Measurements from ENCODE around the gene NFATC3.
"Not testable (repeated sequence)": the region's sequence is repeated elsewhere in the genome, so short reads cannot be mapped to it uniquely, and the experiment has no call there.

Gene NFATC3

DNA sequence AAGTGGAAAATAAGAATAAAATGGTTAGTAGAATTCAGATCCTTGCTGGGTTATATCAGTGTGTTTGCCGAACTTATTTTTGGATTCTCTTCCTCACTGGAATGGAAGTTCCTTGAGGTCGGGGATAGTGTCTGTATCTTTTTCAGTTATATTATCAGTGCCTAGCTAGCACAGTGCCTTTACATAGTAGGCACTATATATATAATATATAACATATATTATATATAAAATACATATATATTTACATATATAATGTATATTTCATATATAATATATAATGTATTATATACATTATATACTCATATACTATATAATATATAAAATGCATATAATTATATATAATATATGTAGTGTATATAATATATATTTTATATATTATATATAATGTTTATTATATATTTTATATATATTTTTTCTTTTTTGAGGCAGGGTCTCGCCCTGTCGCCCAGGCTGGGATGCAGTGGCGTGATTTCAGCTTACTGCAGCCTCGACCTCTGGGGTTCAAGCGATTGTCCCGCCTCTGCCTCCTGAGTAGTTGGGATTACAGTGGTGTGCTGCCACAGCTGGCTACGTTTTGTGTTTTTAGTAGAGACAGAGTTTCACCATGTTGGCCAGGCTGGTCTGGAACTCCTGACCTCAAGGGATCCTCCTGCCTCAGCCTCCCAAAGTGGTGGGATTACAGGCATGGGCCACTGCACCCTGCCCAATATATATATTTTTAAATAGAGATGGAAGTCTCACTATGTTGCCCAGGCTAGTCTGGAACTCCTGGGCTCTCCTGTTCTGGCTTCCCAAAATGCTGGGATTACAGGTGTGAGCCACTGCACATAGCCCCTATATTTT is 3.2 kb downstream of the NFATC3 start:
- no peak for DNase-seq (ENCODE audit: low spot score)

DNA sequence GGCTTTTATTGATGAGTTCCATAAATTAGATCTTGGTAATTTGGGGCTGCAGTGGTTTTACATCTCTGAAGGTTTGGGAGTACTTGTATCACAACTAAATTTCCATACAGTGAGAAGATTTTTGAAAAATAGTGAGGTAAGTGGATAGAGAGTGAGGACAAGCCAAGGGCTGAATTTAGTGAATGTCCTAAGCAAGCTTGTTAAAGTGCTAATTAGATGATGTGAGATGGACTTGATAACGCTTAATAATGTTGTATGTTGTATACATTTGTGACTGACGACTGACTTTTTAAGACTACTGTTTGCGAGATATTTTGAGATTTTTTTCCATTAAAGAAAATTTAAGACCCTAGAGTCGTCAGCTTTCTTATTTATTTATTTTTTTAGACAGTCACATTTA is 3.9 kb downstream of the NFATC3 start:
- DNase-seq (ENCODE audit: low spot score): no peak

DNA sequence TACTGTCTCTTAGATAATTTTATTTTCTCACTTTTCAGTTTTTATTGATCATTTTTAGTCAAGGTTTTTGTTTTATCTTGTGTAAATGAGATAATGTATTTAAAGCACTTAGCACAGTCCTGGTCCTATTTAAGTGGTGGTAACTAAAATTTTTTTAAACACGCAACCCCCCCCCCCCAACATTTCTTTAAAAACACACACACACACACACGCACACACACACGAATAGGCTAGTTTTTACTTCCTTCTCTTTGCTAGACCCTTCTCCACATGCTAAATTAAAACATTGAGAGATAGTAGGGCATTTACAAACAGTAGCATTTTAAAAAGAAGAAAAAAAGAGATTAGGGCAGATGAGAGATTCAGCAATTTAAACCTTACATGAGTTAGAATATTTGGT is 5.0 kb downstream of the NFATC3 start:
- no peak for DNase-seq (ENCODE audit: low spot score)

DNA sequence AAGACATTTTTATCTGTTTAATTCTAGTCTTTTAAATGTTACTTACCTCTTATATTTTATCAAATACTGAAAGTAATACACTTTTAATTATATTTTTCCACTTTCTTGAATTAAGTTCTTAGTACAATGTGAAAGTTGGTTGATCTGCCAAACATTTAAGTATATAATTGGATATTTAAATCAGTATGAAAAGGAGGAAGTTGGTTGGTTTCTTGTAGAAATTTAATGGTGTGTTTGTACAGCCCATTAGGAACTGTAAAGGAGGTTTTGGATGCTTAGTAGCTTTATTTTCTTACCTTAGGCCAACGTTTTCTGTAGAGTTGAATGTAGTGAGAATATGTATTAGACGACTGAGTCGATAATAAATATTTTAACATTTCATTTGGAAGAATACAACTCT is 5.4 kb downstream of the NFATC3 start:
- no peak for DNase-seq (ENCODE audit: low spot score)

DNA sequence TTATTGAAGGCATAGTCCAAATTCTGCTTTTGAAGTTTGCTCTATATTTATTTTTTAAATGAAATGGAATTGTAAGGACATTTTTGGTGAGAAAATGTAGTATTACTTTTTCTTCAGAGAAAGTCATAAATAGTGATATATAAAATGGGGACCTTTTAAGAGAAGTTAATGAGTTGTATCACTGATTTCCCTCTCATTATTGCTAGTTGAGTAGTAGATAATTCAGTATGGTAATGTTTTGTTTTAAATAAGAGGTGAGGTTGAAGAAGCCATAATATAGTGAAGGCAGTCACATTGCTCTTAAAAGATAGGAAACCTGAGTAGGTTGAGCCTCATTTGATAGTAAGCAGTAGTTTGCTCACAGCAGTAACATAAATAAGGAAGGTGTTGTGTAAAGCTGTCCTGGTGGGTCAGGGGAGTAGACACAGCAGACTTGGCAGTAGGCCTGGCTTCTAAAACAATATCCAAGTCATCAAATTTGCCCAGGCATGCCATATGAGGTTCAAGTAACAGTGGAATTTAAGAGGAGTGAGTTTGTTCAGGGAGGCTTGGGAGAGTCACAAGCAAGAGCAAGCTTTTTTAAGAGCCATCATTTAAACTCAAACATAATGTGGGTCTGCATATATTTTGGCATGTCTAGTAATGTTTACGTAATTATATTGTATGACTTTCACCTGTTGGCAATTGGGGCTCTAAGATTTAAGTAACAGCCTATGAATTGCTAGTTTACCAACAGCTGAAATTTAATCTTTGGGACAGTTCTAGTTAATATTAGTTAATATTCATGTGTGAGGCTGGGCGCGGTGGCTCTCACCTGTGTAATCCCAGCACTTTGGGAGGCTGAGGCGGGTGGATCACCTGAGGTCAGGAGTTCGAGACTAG is 6.5 kb downstream of the NFATC3 start:
- no peak for DNase-seq (ENCODE audit: low spot score)

DNA sequence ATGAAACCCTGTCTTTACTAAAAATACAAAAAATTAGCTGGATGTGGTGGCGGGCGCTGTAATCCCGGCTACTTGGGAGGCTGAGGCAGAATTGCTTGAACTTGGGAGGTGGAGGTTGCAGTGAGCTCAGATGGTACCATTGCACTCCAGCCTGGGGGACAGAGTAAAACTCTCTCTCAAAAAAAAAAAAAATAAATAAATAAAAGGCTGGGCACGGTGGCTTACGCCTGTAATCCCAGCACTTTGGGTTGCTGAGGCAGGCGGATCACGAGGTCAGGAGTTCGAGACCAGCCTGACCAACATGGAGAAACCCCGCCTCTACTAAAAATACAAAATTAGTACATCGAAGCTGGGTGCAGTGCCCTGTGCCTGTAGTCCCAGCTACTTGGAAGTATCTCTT is 7.1 kb downstream of the NFATC3 start:
- not testable (repeated sequence) for DNase-seq (ENCODE audit: low spot score)

DNA sequence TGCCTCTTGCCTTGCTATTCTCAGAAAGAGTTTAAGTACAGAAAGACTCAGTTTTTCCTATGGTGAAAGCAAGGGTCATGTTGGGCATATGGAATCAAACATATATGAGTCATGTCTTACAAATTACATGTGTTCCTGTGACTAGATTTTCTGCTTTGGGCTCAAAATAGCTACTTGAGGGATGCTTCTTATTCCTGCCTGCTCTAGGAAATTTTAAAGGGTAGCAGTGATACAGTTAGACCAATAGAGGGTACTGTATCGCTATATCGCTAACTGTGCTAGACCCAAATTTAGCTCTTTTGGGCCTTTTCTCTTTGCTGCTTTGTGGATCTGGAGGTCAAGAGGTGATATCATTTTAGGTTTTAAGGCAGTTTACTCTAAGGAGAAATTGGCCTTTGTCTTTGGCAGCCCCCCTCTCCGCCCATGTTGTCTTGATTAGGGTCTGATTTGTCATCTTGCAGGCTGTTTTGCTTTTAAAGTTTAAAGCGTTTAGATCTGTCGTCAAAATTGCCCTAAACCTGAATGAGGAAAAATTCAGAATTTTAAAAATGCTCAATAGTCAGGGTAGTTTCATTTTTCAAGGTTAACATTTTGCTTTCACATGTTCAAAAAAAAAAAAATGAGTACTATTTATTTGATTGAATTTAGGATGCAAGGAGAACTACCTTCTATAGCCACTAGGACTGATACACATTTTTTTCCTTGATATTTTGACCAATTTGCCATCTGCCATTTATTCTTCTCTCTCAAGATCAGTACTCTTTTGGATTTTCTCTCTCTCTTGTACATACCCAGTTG is 8.8 kb downstream of the NFATC3 start:
- DNase-seq (ENCODE audit: low spot score): no peak

DNA sequence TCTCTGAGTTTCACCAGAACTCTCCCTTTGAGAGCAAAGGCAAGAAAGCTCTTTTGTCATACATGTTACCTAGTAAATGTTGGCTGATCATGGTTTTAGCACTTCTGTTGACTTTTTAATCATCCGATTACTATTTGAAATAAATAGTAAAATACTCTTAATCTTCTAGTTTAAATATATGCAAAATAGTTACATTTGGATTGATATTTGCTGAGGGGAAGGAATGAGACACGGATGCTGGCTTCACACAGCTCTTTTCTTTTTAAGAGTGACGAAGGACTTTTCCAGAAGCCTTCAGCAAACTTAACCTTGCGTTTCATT is 9.4 kb downstream of the NFATC3 start:
- no peak for DNase-seq (ENCODE audit: low spot score)

DNA sequence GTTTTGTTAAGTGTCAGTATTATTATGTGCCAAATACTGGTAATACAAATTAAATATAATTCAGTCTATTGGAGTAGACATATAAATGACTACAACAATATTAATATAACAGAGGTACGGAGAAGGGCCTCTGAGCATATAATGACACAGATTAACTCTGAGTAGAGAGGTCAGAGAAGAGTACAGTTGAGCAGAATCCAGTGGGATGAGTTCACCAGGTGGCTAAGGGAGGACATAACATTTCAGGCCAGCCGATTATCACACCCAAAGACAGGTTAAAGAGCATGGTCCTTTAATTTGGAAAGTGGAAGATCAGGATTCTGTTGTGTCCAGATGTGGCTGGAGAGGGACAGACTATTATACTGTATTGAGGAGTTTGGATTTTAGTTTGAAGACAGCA is 11.3 kb downstream of the NFATC3 start:
- DNase-seq (ENCODE audit: low spot score): no peak

DNA sequence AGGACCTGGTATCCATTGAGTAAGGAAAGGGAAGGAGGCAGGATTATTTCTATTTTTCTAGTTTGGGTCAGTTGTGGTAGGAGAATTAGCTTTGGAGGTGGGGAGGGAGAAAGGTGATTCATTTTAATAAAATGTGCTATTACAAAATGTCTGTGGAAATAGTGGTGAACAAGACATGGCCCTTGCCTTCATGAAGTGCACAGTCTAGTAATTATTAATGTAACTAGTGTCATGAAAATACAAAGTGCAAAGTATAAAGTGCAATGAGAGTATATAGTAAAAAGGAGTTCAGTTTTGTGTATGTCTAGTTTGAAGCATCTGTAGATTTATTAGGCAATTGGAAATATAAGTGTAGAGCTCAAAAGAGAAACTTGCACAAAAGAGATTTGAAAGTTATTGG is 11.9 kb downstream of the NFATC3 start:
- no peak for DNase-seq (ENCODE audit: low spot score)

DNA sequence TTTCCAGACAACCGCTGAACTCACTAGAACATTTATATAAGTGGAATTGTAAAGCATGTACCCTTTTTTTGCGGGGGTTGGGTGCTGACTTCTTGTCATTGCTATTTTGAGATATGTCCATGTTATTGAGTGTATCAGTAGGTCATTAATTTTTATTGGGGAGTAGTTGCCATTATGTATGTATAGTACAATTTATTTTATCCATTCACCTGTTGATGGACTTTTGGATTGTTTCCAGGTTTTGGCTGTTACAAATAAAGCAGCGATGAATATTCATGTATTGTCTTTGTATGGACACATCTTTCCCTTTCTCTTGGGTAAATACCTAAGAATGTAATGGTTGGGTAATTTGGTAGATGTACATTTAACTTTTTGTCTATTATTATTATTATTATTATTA is 12.7 kb downstream of the NFATC3 start:
- DNase-seq (ENCODE audit: low spot score): no peak

DNA sequence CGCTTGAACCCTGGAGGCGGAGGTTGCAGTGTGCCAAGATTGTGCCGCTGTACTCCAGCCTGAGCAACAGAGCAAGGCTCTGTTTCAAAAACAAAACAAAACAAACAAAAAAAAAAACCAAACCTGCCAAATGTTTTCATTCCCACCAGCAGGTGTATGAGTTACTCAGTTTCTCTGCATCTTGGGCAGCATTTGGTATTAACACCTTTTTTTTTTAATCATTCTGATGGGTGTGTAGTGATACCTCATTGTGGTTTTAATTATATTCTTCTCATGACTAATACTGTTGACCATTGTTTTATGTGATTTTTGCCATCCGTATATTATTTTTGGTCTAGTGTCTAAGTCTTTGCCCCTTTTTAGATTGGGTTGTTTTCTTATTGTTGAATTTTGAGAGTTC is 15.3 kb downstream of the NFATC3 start:
- DNase-seq (ENCODE audit: low spot score): no peak

DNA sequence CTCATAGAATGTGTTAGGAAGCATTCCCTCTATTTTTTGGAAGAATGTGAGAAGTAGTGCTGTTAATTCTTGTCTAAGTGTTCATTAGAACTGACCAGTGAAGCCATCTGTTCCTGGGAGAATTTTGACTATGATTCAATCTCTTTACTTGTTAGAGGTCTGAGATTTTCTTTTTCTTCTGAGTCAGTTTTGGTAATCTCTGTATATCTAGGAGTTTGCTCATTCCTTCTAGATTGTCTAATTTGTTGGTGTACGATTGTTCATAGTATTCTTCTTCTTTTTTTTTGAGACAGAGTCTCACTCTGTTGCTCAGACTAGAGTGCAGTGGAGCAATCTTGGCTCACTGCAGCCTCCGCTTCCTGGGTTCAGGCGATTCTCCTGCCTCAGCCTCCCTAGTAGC is 20.4 kb downstream of the NFATC3 start:
- no peak for DNase-seq (ENCODE audit: low spot score)

DNA sequence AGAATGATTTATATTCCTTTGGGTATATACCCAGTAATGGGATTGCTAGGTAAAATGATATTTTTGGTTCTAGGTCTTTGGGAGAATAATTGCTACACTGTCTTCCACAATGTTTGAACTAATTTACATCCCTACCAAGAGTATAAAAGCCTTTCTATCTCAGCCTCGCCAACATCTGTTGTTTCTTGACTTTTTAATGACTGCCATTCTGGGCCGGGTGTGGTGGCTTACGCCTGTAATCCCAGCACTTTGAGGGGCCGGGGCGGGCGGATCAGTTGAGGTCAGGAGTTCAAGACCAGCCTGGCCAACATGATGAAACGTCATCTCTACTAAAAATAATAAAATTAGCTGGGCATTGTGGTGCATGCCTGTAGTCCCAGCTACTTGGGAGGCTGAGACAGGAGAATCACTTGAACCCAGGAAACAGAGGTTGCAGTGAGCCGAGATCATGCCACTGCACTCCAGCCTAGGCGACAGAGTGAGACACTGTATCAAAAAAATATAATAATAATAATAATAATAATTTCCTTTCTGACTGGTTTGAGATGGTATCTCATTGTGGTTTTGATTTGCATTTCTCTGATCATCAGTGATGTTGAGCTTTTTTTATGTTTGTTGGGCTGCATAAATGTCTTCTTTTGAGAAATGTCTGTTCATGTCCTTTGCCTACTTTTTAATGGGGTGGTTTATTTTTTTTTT is 22.2 kb downstream of the NFATC3 start:
- not testable (repeated sequence) for DNase-seq (ENCODE audit: low spot score)

DNA sequence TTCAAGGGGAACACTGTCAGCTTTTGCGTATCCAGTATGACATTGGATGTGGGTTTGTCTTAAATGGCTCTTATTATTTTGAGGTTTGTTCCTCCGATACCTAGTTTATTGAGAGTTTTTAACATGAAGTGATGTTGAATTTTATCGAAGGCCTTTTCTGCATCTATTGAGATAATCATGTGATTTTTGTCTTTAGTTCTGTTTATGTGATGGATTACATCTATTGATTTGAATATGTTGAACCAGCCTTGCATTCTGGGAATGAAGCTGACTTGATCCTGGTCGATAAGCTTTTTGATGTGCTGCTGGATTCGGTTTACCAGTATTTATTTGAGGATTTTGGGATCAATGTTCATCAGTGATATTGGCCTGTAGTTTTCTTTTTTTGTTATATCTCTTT is 24.0 kb downstream of the NFATC3 start:
- DNase-seq (ENCODE audit: low spot score): not testable (repeated sequence)

DNA sequence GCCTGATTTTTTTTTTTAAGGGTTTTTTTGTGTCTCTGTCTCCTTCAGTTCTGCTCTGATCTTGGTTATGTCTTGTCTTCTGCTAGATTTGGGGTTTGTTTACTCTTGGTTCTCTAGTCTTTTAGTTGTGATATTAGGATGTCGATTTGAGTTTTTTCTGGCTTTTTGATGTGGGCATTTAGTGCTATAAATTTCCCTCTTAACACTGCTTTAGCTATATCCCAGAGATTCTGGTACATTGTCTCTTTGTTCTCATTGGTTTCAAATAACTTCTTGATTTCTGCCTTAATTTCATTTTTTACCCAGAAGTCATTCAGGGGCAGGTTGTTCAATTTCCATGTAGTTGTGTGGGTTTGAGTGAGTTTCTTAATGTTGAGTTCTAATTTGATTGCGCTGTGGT is 25.4 kb downstream of the NFATC3 start:
- not testable (repeated sequence) for DNase-seq (ENCODE audit: low spot score)

DNA sequence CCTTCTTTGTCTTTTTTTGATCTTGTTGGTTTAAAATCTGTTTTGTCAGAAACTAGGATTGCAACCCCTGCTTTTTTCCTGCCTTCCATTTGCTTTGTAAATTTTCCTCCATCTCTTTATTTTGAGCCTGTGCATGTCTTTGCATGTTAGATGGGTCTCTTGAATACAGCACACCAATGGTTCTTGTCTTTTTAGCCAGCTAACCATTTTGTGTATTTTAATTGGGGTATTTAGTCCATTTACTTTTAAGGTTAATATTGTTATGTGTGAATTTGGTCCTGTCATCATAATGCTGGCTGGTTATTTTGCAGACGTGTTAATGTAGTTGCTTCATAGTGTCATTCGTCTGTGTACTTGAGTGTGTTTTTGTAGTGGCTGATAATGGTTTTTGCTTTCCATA is 26.2 kb downstream of the NFATC3 start:
- no peak for DNase-seq (ENCODE audit: low spot score)

DNA sequence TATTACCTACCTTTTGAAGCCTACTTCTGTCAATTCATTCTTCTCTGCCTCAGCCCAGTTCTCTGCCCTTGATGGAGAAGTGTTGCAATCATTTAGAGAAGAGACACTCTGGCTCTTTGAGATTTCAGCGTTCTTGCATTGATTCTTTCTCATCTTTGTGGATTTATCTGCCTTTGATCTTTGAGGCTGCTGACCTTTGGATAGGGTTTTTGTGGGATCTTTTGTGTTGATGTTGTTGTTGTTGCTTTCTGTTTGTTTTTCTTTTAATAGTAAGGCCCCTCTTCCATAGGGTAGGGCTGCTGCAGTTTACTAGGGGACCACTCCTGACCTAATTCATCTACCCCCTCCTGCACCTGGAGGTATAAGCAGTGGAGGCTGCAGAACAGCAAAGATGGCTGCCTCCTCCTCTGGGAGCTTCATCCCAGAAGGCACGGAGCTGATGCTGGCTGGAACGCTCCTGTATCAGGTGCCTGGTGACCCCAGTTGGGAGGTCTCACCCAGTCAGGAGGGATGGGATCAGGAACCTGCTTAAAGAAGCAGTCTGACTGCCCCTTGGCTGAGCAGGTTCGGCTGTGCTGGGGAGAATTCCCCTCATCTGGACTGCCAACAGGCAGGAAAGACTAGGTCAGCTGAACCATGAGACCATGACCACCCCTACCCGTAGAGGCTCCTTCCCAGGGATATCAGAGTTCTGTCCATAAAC is 28.0 kb downstream of the NFATC3 start:
- no peak for DNase-seq (ENCODE audit: low spot score)

DNA sequence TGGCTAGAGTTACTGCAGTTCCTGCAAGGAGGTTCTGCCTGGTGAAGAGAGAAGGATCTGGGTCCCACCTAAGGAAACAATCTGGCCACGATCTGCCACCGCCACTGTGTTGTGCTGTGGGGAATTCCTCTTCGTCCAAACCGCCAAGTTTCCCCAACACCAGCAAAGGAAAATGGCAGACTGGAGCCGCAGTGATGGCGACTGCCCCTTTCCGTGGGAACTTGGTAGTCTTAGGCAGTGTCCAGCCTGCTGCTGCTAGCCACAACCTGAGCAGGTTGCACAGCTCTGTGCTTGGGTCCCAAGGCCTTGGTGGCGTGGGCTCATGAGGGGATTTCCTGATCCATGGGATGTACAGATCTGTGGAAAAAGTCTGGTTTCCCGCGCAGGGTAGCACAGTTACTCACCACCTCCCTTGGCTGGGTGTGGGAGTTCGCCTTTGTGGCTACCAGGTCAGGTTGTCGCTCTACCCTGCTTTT is 28.6 kb downstream of the NFATC3 start:
- DNase-seq (ENCODE audit: low spot score): no peak

DNA sequence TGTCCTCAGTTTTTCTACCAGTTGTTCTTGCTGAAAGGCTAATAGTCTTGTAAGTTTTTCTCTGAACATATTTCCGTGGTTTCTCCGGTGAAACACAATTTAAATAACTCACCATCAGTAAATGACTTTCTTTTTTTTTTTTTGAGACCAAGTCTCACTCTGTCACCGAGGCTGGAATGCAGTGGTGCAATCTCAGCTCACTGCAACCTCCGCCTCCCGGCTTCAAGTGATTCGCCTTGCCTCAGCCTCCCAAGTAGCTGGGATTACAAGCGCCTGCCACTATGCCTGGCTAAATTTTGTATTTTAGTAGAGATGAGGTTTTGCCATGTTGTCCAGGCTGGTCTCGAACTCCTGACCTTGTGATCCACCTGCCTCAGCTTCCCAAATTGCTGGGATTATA is 29.8 kb downstream of the NFATC3 start:
- DNase-seq (ENCODE audit: low spot score): not testable (repeated sequence)

DNA sequence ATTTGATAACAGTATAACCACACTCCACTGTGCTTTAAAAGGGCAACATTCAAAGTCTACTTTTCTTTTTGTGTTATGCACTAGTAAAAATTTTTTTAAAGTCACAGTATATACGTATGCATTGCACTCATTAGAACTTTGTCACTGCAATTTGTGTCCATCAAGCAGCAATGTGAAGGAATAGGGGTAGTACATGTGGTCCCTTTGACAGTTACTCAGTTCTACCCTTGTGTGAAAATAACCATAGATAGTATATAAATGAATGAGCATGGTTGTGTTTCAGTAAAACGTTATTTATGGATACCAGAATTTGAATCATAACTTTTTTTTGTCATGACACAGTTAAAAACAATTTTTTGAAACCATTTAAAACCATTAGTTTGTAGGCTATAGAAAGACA is 30.7 kb downstream of the NFATC3 start:
- no peak for DNase-seq (ENCODE audit: low spot score)
